HG02970 (cell line): ENCODE data around the gene NECAB2.
"Not testable (repeated sequence)": the region's sequence is repeated elsewhere in the genome, so short reads cannot be mapped to it uniquely, and the experiment has no call there.

Experiments used
- ATAC-seq: cut with Tn5 transposase; IDR thresholded peaks from one replicate; pipeline ENCODE4 v1.9.1; 2021; ENCODE audit warnings: mild to moderate bottlenecking, moderate library complexity, moderate number of reproducible peaks; ENCODE audit not compliant: unreplicated experiment, low FRiP score

Gene NECAB2

GRCh38 chr16:83950862-83951399 is 17.1 kb upstream of the NECAB2 start:
- ATAC-seq = not testable (repeated sequence)

- no peak for ATAC-seq
Measured at GRCh38 chr16:83951544-83951943, 16.5 kb upstream of the NECAB2 start.

- ATAC-seq = no peak
Measured at GRCh38 chr16:83952587-83952939, 15.5 kb upstream of the NECAB2 start.

- ATAC-seq = no peak
Measured at GRCh38 chr16:83952940-83953795, 14.9 kb upstream of the NECAB2 start, which contains the start of gene OSGIN1. Gene OSGIN1, plus strand, starts transcription at chr16:83953240. Its CDS starts 4,432 bp downstream, at chr16:83957672.

- ATAC-seq = no peak
Measured at GRCh38 chr16:83953796-83954576, 14.1 kb upstream of the NECAB2 start.

GRCh38 chr16:83954577-83955016 is 13.4 kb upstream of the NECAB2 start:
- no peak for ATAC-seq

- no peak for ATAC-seq
Measured at GRCh38 chr16:83955218-83956130, 12.6 kb upstream of the NECAB2 start.

- no peak for ATAC-seq
Measured at GRCh38 chr16:83956336-83957289, 11.4 kb upstream of the NECAB2 start.

GRCh38 chr16:83957296-83957855 is 10.7 kb upstream of the NECAB2 start:
- ATAC-seq = no peak

GRCh38 chr16:83958137-83958845 is 9.8 kb upstream of the NECAB2 start:
- ATAC-seq = no peak

- ATAC-seq = no peak
Measured at GRCh38 chr16:83958846-83959565, 9.0 kb upstream of the NECAB2 start.

- ATAC-seq = no peak
Measured at GRCh38 chr16:83959656-83960434, 8.2 kb upstream of the NECAB2 start.

- no peak for ATAC-seq
Measured at GRCh38 chr16:83960521-83961249, 7.4 kb upstream of the NECAB2 start.

GRCh38 chr16:83961591-83961990 is 6.5 kb upstream of the NECAB2 start:
- no peak for ATAC-seq

GRCh38 chr16:83963277-83964119 is 4.5 kb upstream of the NECAB2 start:
- no peak for ATAC-seq
